ENCODE data around the gene CDKAL1.

DNA sequence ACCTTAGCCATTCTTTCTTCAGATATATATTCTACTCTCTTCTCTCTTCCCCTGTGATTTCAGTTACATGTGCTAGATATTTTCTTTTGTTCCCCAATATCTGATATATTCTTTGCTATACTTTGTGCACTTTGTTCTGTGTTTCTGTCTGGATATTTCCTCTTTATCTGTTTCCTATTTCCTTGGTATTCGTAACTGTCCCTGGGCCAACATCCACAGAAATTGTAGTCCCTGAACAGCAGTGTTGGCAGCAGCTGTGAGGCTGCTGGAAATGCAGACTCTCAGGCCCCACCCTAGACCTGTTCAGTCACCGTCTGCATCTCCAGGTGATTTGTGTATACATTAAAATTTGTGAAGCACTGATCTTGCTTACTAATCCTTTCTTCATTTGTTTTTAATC lies 536.4 kb downstream of the CDKAL1 start:
- TF ChIP-seq BHLHE40 (IDR thresholded peaks at IDR 0.05; ENCODE audit: low read depth, low read length): no peak
- TF ChIP-seq RAD21 (conservative IDR thresholded peaks at IDR 0.05 in 1 of 2, IDR thresholded peaks at IDR 0.05 in 1 of 2): no peak
- TF ChIP-seq, protein P1, sequence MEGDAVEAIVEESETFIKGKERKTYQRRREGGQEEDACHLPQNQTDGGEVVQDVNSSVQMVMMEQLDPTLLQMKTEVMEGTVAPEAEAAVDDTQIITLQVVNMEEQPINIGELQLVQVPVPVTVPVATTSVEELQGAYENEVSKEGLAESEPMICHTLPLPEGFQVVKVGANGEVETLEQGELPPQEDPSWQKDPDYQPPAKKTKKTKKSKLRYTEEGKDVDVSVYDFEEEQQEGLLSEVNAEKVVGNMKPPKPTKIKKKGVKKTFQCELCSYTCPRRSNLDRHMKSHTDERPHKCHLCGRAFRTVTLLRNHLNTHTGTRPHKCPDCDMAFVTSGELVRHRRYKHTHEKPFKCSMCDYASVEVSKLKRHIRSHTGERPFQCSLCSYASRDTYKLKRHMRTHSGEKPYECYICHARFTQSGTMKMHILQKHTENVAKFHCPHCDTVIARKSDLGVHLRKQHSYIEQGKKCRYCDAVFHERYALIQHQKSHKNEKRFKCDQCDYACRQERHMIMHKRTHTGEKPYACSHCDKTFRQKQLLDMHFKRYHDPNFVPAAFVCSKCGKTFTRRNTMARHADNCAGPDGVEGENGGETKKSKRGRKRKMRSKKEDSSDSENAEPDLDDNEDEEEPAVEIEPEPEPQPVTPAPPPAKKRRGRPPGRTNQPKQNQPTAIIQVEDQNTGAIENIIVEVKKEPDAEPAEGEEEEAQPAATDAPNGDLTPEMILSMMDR (IDR thresholded peaks at IDR 0.05): no peak
- TF ChIP-seq KDM1A (IDR thresholded peaks at IDR 0.05; ENCODE audit: low read depth): no peak
- TF ChIP-seq RFX5 (IDR thresholded peaks at IDR 0.05): no peak
- TF ChIP-seq, protein P2, sequence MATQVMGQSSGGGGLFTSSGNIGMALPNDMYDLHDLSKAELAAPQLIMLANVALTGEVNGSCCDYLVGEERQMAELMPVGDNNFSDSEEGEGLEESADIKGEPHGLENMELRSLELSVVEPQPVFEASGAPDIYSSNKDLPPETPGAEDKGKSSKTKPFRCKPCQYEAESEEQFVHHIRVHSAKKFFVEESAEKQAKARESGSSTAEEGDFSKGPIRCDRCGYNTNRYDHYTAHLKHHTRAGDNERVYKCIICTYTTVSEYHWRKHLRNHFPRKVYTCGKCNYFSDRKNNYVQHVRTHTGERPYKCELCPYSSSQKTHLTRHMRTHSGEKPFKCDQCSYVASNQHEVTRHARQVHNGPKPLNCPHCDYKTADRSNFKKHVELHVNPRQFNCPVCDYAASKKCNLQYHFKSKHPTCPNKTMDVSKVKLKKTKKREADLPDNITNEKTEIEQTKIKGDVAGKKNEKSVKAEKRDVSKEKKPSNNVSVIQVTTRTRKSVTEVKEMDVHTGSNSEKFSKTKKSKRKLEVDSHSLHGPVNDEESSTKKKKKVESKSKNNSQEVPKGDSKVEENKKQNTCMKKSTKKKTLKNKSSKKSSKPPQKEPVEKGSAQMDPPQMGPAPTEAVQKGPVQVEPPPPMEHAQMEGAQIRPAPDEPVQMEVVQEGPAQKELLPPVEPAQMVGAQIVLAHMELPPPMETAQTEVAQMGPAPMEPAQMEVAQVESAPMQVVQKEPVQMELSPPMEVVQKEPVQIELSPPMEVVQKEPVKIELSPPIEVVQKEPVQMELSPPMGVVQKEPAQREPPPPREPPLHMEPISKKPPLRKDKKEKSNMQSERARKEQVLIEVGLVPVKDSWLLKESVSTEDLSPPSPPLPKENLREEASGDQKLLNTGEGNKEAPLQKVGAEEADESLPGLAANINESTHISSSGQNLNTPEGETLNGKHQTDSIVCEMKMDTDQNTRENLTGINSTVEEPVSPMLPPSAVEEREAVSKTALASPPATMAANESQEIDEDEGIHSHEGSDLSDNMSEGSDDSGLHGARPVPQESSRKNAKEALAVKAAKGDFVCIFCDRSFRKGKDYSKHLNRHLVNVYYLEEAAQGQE (IDR thresholded peaks at IDR 0.05): no peak
- TF ChIP-seq, protein P3, sequence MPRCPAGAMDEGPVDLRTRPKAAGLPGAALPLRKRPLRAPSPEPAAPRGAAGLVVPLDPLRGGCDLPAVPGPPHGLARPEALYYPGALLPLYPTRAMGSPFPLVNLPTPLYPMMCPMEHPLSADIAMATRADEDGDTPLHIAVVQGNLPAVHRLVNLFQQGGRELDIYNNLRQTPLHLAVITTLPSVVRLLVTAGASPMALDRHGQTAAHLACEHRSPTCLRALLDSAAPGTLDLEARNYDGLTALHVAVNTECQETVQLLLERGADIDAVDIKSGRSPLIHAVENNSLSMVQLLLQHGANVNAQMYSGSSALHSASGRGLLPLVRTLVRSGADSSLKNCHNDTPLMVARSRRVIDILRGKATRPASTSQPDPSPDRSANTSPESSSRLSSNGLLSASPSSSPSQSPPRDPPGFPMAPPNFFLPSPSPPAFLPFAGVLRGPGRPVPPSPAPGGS (IDR thresholded peaks at IDR 0.05): no peak
- no peak for TF ChIP-seq POLR2A (IDR thresholded peaks at IDR 0.05; ENCODE audit: low read length)
